HG03064 (cell line): Measurements from ENCODE around the gene TPCN2.

ENCODE experiments used
- ATAC-seq: cut with Tn5 transposase; IDR thresholded peaks from one replicate; pipeline ENCODE4 v1.9.1; 2021; ENCODE audit warnings: low read depth; ENCODE audit not compliant: unreplicated experiment

Gene TPCN2

GRCh38 chr11:69035946-69036340 is 12.8 kb upstream of the TPCN2 start:
- no peak for ATAC-seq

GRCh38 chr11:69037074-69037473 is 11.7 kb upstream of the TPCN2 start:
- ATAC-seq = no peak

GRCh38 chr11:69037544-69037943 is 11.2 kb upstream of the TPCN2 start:
- no peak for ATAC-seq

GRCh38 chr11:69039501-69039900 is 9.2 kb upstream of the TPCN2 start:
- no peak for ATAC-seq

GRCh38 chr11:69040051-69040450 is 8.7 kb upstream of the TPCN2 start:
- no peak for ATAC-seq

GRCh38 chr11:69040581-69041260 is 8.0 kb upstream of the TPCN2 start:
- ATAC-seq = no peak

- ATAC-seq = no peak
These were observed 7.2 kb upstream of the TPCN2 start for GRCh38 chr11:69041516-69041915.

- no peak for ATAC-seq
These were observed 4.4 kb upstream of the TPCN2 start for GRCh38 chr11:69044111-69045013.

GRCh38 chr11:69048031-69048693 is 570 bp upstream of the TPCN2 start:
- no peak for ATAC-seq

GRCh38 chr11:69049490-69049867 is 747 bp downstream of the TPCN2 start:
- ATAC-seq = no peak

GRCh38 chr11:69050592-69051380 is 2.1 kb downstream of the TPCN2 start:
- no peak for ATAC-seq

- no peak for ATAC-seq
These were observed 2.9 kb downstream of the TPCN2 start for GRCh38 chr11:69051381-69052342.

- no peak for ATAC-seq
These were observed 3.8 kb downstream of the TPCN2 start for GRCh38 chr11:69052343-69053168.

GRCh38 chr11:69053169-69053477 is 4.4 kb downstream of the TPCN2 start:
- ATAC-seq = no peak

- no peak for ATAC-seq
These were observed 5.0 kb downstream of the TPCN2 start for GRCh38 chr11:69053546-69054396.

GRCh38 chr11:69054397-69055211 is 5.9 kb downstream of the TPCN2 start:
- no peak for ATAC-seq

- no peak for ATAC-seq
These were observed 6.5 kb downstream of the TPCN2 start for GRCh38 chr11:69055212-69055586.
